ENCODE results near the gene F3. TPM values are rescaled to one million over a fixed set of nuclear protein-coding genes. Genes with fewer than 3 reads are reported as not detected.

Gene F3
- total RNA-seq, 1 experiment from 2014 or later, result 7.8 TPM

DNA sequence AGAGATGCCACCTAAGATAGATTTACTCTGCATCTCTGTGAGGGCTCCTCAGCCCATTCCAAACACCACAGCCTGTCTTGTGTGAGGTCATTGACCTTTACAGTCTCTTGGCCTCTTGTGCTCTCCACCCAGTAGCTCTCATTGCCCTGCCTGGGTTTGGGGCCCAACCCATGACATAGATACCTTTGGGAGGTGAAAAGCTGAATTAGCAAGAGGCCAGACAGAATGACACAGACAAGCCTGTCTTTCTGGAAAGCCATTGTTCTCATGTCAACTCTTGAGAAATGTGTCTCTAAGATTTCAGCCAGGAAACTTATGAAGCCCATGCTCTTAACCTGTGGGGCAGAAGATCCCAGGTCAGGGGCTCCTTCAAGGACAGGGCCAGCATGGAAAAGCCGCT lies 18.4 kb upstream of the F3 start:
- Mint-ChIP-seq H3K9me3 (peaks cover 20% of the 10 kb centered on the region), H3K4me1 (peaks cover 11% of the 10 kb centered on the region), H3K36me3 (peaks cover 7% of the 10 kb centered on the region; the same call in 1 of the 2 replicates), H3K27ac (no peak overlapping the region), H3K4me3 (no peak overlapping the region), H3K27me3 (ENCODE audit: low read depth) (peaks cover 2% of the 10 kb centered on the region; the same call in 1 of the 2 replicates)
- ChIA-PET POLR2A (no interaction called here), CTCF (no interaction called here)
- no peak for DNase-seq (ENCODE audit: low spot score)
- no peak for TF ChIP-seq TCF7 (CRISPR knock-in tag; IDR thresholded peaks at IDR 0.05; ENCODE audit: low read depth)
- no peak for ATAC-seq

DNA sequence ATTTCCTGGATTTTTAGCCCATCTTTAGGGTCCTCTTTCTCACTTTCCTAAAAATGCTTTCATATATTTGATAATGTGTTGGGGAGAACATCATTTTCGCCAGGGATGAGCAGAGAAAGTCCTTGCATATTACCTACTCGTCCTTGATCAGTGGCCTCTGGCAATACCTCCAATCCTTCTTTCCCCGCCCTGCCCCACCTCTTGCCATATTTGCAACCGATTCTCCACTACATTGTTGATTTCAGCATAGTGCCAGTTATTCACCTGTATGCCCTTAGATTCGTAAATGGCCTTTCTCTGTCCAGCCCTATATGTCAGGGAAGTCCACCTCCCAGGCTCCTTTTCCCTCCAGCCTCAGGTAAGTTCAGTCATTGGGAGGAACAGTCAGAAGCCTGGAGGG lies 13.5 kb upstream of the F3 start:
- ChIA-PET CTCF (no interaction called here), POLR2A (no interaction called here)
- peaks cover 48% of the 10 kb centered on the region for H3K4me1 Mint-ChIP-seq
- no peak overlapping the region for H3K4me3 Mint-ChIP-seq
- TF ChIP-seq ZNF317 (CRISPR knock-in tag; IDR thresholded peaks at IDR 0.05; ENCODE audit: borderline replicate concordance, low read depth) (no peak), CBFB (CRISPR knock-in tag; IDR thresholded peaks at IDR 0.05; ENCODE audit: low read depth) (no peak), HMGXB4 (CRISPR knock-in tag; IDR thresholded peaks at IDR 0.05) (no peak), MXD4 (CRISPR knock-in tag; IDR thresholded peaks at IDR 0.05; ENCODE audit: borderline replicate concordance) (no peak), NR1H2 (CRISPR knock-in tag; IDR thresholded peaks at IDR 0.05) (no peak), NR2C2 (CRISPR knock-in tag; IDR thresholded peaks at IDR 0.05) (no peak), RORB (CRISPR knock-in tag; IDR thresholded peaks at IDR 0.05) (no peak)
- TF ChIP-seq, protein P1, sequence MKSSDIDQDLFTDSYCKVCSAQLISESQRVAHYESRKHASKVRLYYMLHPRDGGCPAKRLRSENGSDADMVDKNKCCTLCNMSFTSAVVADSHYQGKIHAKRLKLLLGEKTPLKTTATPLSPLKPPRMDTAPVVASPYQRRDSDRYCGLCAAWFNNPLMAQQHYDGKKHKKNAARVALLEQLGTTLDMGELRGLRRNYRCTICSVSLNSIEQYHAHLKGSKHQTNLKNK (CRISPR knock-in tag; IDR thresholded peaks at IDR 0.05), result no peak
- TF ChIP-seq, protein P2, sequence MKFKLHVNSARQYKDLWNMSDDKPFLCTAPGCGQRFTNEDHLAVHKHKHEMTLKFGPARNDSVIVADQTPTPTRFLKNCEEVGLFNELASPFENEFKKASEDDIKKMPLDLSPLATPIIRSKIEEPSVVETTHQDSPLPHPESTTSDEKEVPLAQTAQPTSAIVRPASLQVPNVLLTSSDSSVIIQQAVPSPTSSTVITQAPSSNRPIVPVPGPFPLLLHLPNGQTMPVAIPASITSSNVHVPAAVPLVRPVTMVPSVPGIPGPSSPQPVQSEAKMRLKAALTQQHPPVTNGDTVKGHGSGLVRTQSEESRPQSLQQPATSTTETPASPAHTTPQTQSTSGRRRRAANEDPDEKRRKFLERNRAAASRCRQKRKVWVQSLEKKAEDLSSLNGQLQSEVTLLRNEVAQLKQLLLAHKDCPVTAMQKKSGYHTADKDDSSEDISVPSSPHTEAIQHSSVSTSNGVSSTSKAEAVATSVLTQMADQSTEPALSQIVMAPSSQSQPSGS (CRISPR knock-in tag; IDR thresholded peaks at IDR 0.05; ENCODE audit: borderline replicate concordance, low read depth), result no peak
- DNase-seq (ENCODE audit: low spot score) (no peak), ATAC-seq (no peak)
- no peaks in the 10 kb centered on the region for H3K36me3 Mint-ChIP-seq
- H3K27ac Mint-ChIP-seq, result no peak overlapping the region
- peaks cover 4% of the 10 kb centered on the region for H3K9me3 Mint-ChIP-seq
- peaks cover 2% of the 10 kb centered on the region; the same call in 1 of the 2 replicates for H3K27me3 Mint-ChIP-seq (ENCODE audit: low read depth)

DNA sequence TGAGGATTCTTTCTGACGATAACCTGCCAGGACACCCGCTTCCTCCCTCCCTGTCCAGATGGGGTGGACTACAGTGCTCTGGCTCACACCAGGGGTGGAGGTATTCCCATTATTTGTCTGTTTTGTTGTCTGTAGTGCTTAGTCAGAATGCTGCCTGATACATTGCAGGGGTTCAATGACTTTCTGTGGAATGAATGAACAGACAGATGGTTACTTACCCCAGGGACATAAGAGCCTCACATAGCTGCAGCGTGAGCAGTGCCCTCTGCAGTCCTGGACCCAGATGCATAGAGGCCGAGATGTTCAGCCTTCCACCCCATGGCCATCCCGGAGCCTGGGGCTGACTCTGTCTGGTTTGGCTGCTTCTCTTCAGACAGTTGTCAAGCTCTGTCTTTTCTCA lies 13.0 kb upstream of the F3 start:
- no peak for DNase-seq (ENCODE audit: low spot score)
- ATAC-seq, result peak; percentile 51
- Mint-ChIP-seq H3K36me3 (no peaks in the 10 kb centered on the region), H3K27ac (no peak overlapping the region), H3K4me3 (no peak overlapping the region), H3K27me3 (ENCODE audit: low read depth) (peaks cover 2% of the 10 kb centered on the region; the same call in 1 of the 2 replicates), H3K4me1 (peaks cover 49% of the 10 kb centered on the region), H3K9me3 (peaks cover 4% of the 10 kb centered on the region)
- ChIA-PET POLR2A (no interaction called here), CTCF (no interaction called here)
- TF ChIP-seq SOX15 (CRISPR knock-in tag; IDR thresholded peaks at IDR 0.05), result no peak
- TF ChIP-seq CREB1 (CRISPR knock-in tag; IDR thresholded peaks at IDR 0.05), result no peak
- no peak for TF ChIP-seq ZNF317 (CRISPR knock-in tag; IDR thresholded peaks at IDR 0.05; ENCODE audit: borderline replicate concordance, low read depth)
- TF ChIP-seq ZNF263 (CRISPR knock-in tag; IDR thresholded peaks at IDR 0.05; ENCODE audit: low read depth), result no peak
- TF ChIP-seq RELA (CRISPR knock-in tag; IDR thresholded peaks at IDR 0.05; ENCODE audit: borderline replicate concordance), result no peak
- no peak for TF ChIP-seq SMAD4 (CRISPR knock-in tag; IDR thresholded peaks at IDR 0.05)

GRCh38 chr1:94553931-94554330 lies 12.4 kb upstream of the F3 start:
- Mint-ChIP-seq H3K27me3 (ENCODE audit: low read depth) (peaks cover 2% of the 10 kb centered on the region; the same call in 1 of the 2 replicates), H3K36me3 (no peaks in the 10 kb centered on the region), H3K4me3 (no peak overlapping the region), H3K27ac (no peak overlapping the region), H3K4me1 (peaks cover 49% of the 10 kb centered on the region), H3K9me3 (peaks cover 4% of the 10 kb centered on the region)
- CTCF ChIA-PET, result interaction anchor here (0.5 kb wide), 1 partner anchor 39 kb away, joined by 3 read pairs; no protein-coding TSS in a partner anchor
- no peak for DNase-seq (ENCODE audit: low spot score)
- POLR2A ChIA-PET, result no interaction called here
- no peak for ATAC-seq
- no peak for TF ChIP-seq SMAD3 (CRISPR knock-in tag; IDR thresholded peaks at IDR 0.05; ENCODE audit: borderline replicate concordance)
- TF ChIP-seq FOXP1 (CRISPR knock-in tag; IDR thresholded peaks at IDR 0.05; ENCODE audit: borderline replicate concordance), result no peak
- TF ChIP-seq, protein P3, sequence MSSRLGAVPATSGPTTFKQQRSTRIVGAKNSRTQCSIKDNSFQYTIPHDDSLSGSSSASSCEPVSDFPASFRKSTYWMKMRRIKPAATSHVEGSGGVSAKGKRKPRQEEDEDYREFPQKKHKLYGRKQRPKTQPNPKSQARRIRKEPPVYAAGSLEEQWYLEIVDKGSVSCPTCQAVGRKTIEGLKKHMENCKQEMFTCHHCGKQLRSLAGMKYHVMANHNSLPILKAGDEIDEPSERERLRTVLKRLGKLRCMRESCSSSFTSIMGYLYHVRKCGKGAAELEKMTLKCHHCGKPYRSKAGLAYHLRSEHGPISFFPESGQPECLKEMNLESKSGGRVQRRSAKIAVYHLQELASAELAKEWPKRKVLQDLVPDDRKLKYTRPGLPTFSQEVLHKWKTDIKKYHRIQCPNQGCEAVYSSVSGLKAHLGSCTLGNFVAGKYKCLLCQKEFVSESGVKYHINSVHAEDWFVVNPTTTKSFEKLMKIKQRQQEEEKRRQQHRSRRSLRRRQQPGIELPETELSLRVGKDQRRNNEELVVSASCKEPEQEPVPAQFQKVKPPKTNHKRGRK (CRISPR knock-in tag; IDR thresholded peaks at IDR 0.05; ENCODE audit: borderline replicate concordance), result no peak
- no peak for TF ChIP-seq ZNF396 (CRISPR knock-in tag; IDR thresholded peaks at IDR 0.05; ENCODE audit: borderline replicate concordance)
- no peak for TF ChIP-seq ESRRA (CRISPR knock-in tag; IDR thresholded peaks at IDR 0.05; ENCODE audit: borderline replicate concordance)
- TF ChIP-seq JUN (CRISPR knock-in tag; IDR thresholded peaks at IDR 0.05), result no peak
- no peak for TF ChIP-seq E2F5 (CRISPR knock-in tag; IDR thresholded peaks at IDR 0.05)
- TF ChIP-seq, protein P4, sequence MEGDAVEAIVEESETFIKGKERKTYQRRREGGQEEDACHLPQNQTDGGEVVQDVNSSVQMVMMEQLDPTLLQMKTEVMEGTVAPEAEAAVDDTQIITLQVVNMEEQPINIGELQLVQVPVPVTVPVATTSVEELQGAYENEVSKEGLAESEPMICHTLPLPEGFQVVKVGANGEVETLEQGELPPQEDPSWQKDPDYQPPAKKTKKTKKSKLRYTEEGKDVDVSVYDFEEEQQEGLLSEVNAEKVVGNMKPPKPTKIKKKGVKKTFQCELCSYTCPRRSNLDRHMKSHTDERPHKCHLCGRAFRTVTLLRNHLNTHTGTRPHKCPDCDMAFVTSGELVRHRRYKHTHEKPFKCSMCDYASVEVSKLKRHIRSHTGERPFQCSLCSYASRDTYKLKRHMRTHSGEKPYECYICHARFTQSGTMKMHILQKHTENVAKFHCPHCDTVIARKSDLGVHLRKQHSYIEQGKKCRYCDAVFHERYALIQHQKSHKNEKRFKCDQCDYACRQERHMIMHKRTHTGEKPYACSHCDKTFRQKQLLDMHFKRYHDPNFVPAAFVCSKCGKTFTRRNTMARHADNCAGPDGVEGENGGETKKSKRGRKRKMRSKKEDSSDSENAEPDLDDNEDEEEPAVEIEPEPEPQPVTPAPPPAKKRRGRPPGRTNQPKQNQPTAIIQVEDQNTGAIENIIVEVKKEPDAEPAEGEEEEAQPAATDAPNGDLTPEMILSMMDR (IDR thresholded peaks at IDR 0.05), result no peak

Measured in WTC11 (cell line).